Loucy (cell line): ENCODE results near the gene XPNPEP1.
A peak's percentile ranks its signal among the peaks of the same experiment; 100 is the strongest.

Source experiments
- H2AFZ ChIP-seq: fragments of 200-600 bp; sonication (generic); 2 replicates; pipeline ENCODE4 v1.6.0; 2016; ENCODE audit warnings: antibody characterized with exemption, mild to moderate bottlenecking, low read length, moderate library complexity
- H3F3A ChIP-seq: fragments of 200-600 bp; 2 replicates; pipeline ENCODE4 v1.6.0; 2016; ENCODE audit warnings: antibody characterized with exemption, low read depth, mild to moderate bottlenecking
- H3K27me3 ChIP-seq: fragments of 200-600 bp; sonication (generic); 2 replicates; pipeline ENCODE4 v1.6.1; 2014; ENCODE audit warnings: low read length, mild to moderate bottlenecking; ENCODE audit not compliant: insufficient read depth, poor library complexity, severe bottlenecking
- H3K36me3 ChIP-seq: fragments of 200-600 bp; sonication (generic); 2 replicates; pipeline ENCODE4 v1.6.1; 2016; ENCODE audit warnings: low read length; ENCODE audit not compliant: insufficient read depth
- H3K4me1 ChIP-seq: fragments of 200-600 bp; sonication (generic); 2 replicates; pipeline ENCODE4 v1.5.1; 2014; ENCODE audit warnings: low read length, mild to moderate bottlenecking; ENCODE audit not compliant: insufficient read depth, poor library complexity, severe bottlenecking
- H3K4me2 ChIP-seq: fragments of 200-600 bp; sonication (generic); 2 replicates; pipeline ENCODE4 v1.6.0; 2014; ENCODE audit warnings: antibody characterized with exemption, low read length, low read depth, mild to moderate bottlenecking; ENCODE audit not compliant: poor library complexity, severe bottlenecking
- H3K4me3 ChIP-seq: fragments of 200-600 bp; sonication (generic); 2 replicates; pipeline ENCODE4 v1.5.1; 2014; ENCODE audit warnings: low read length, mild to moderate bottlenecking, mixed read lengths; ENCODE audit not compliant: poor library complexity, severe bottlenecking
- H3K79me2 ChIP-seq: fragments of 200-600 bp; sonication (generic); 2 replicates; pipeline ENCODE4 v1.6.1; 2014; ENCODE audit warnings: low read length; ENCODE audit not compliant: insufficient read depth
- H3K9ac ChIP-seq: fragments of 200-600 bp; sonication (generic); 2 replicates; pipeline ENCODE4 v1.6.0; 2014; ENCODE audit warnings: mild to moderate bottlenecking, low read depth, low read length, moderate library complexity; ENCODE audit not compliant: poor library complexity, severe bottlenecking
- H3K9me2 ChIP-seq: fragments of 200-600 bp; sonication (generic); replicated peaks from 2 replicates; pipeline ENCODE4 v1.6.1; 2016; ENCODE audit warnings: low read depth, low read length, mixed read lengths
- H3K9me3 ChIP-seq: fragments of 200-600 bp; sonication (generic); 2 replicates; pipeline ENCODE4 v1.6.1; 2014; ENCODE audit warnings: mild to moderate bottlenecking, antibody characterized with exemption, low read length, low read depth; ENCODE audit not compliant: insufficient read depth
- H4K20me1 ChIP-seq: fragments of 200-600 bp; sonication (generic); 2 replicates; pipeline ENCODE4 v1.6.0; 2014; ENCODE audit warnings: antibody characterized with exemption, low read length, mild to moderate bottlenecking; ENCODE audit not compliant: insufficient read depth, poor library complexity, severe bottlenecking
- CTCF ChIP-seq: fragments of 200-600 bp; sonication (generic); conservative IDR thresholded peaks from 2 replicates; pipeline ENCODE4 v1.5.1; 2014; ENCODE audit warnings: mild to moderate bottlenecking, antibody characterized with exemption, low read length
- EZH2phosphoT487 ChIP-seq: fragments of 200-600 bp; IDR thresholded peaks from 2 replicates; pipeline ENCODE4 v1.6.1; 2018; ENCODE audit warnings: antibody characterized with exemption, mild to moderate bottlenecking, moderate library complexity, borderline replicate concordance

Gene XPNPEP1

GRCh38 chr10:109924967-109925620, 1.8 kb upstream of the XPNPEP1 start:
- no peak overlapping the region for H3K4me2 ChIP-seq
- no peaks in the 10 kb centered on the region for H3F3A ChIP-seq
- H3K9me2 ChIP-seq: no peaks in the 10 kb centered on the region
- peaks cover 31% of the 10 kb centered on the region for H3K79me2 ChIP-seq
- H3K27me3 ChIP-seq: no peaks in the 10 kb centered on the region
- TF ChIP-seq CTCF (no peak), EZH2phosphoT487 (no peak)
- no peak overlapping the region for H2AFZ ChIP-seq
- no peak overlapping the region for H3K4me3 ChIP-seq
- no peaks in the 10 kb centered on the region for H3K9me3 ChIP-seq
- no peaks in the 10 kb centered on the region for H4K20me1 ChIP-seq
- no peak overlapping the region for H3K9ac ChIP-seq
- peaks cover 34% of the 10 kb centered on the region for H3K4me1 ChIP-seq
- H3K36me3 ChIP-seq: no peaks in the 10 kb centered on the region

GRCh38 chr10:109924087-109924486, 776 bp upstream of the XPNPEP1 start:
- Histone ChIP-seq H3K36me3 (no peaks in the 10 kb centered on the region), H4K20me1 (no peaks in the 10 kb centered on the region), H3K27me3 (no peaks in the 10 kb centered on the region), H3K9ac (peak overlapping the region; percentile 66), H3K4me1 (peaks cover 43% of the 10 kb centered on the region), H3K9me3 (no peaks in the 10 kb centered on the region), H3K4me2 (peak overlapping the region; percentile 98), H3K4me3 (peak overlapping the region; percentile 91), H3K9me2 (no peaks in the 10 kb centered on the region), H3K79me2 (peaks cover 41% of the 10 kb centered on the region), H2AFZ (peak overlapping the region; percentile 94), H3F3A (no peaks in the 10 kb centered on the region)
- TF ChIP-seq EZH2phosphoT487 (no peak), CTCF (no peak)

GRCh38 chr10:109922358-109922975, 844 bp downstream of the XPNPEP1 start:
- TF ChIP-seq CTCF (no peak), EZH2phosphoT487 (no peak)
- Histone ChIP-seq H3F3A (no peaks in the 10 kb centered on the region), H3K9me3 (no peaks in the 10 kb centered on the region), H3K4me3 (peak overlapping the region; percentile 91), H3K79me2 (peaks cover 58% of the 10 kb centered on the region), H3K4me1 (peaks cover 55% of the 10 kb centered on the region), H3K36me3 (no peaks in the 10 kb centered on the region), H3K27me3 (no peaks in the 10 kb centered on the region), H3K9me2 (no peaks in the 10 kb centered on the region), H3K9ac (peak overlapping the region; percentile 89), H2AFZ (peak overlapping the region; percentile 82), H3K4me2 (peak overlapping the region; percentile 98), H4K20me1 (no peaks in the 10 kb centered on the region)
